Osteoblast (primary cell): ENCODE measurements around the gene RAB8B. TPM values are rescaled to one million over a fixed set of nuclear protein-coding genes. Genes with fewer than 3 reads are reported as not detected.

Experiments
- DNase-seq: peaks from one replicate; pipeline ENCODE4 v3.0.0; 2011; ENCODE audit warnings: low spot score, mixed read lengths; ENCODE audit not compliant: insufficient read length; ENCODE audit errors: missing footprints
- H2AFZ ChIP-seq: 2 replicates; pipeline ENCODE4 v1.6.0; 2011; ENCODE audit warnings: mild to moderate bottlenecking, low read length
- H3K27ac ChIP-seq: 2 replicates; pipeline ENCODE4 v1.5.1; 2011; ENCODE audit warnings: mild to moderate bottlenecking, low read depth, low read length, moderate library complexity
- H3K27me3 ChIP-seq: 2 replicates; pipeline ENCODE4 v1.6.0; 2012; ENCODE audit warnings: mild to moderate bottlenecking, control low read depth, inconsistent platforms, low read length, moderate library complexity; ENCODE audit not compliant: insufficient read depth
- H3K36me3 ChIP-seq: 2 replicates; pipeline ENCODE4 v1.5.1; 2011; ENCODE audit warnings: mild to moderate bottlenecking, low read length, control low read depth, moderate library complexity; ENCODE audit not compliant: insufficient read depth
- H3K4me1 ChIP-seq: 2 replicates; pipeline ENCODE4 v1.5.1; 2011; ENCODE audit warnings: mild to moderate bottlenecking, low read length, control low read depth, moderate library complexity; ENCODE audit not compliant: insufficient read depth
- H3K4me2 ChIP-seq: 2 replicates; pipeline ENCODE4 v1.6.0; 2011; ENCODE audit warnings: mild to moderate bottlenecking, low read length; ENCODE audit not compliant: insufficient read depth
- H3K4me3 ChIP-seq: fragments of 200-600 bp; sonication (generic); 3 replicates; pipeline ENCODE4 v1.5.1; 2012; ENCODE audit warnings: mild to moderate bottlenecking, low read length, inconsistent platforms; ENCODE audit not compliant: insufficient read depth
- H3K79me2 ChIP-seq: 2 replicates; pipeline ENCODE4 v1.6.0; 2012; ENCODE audit warnings: mild to moderate bottlenecking, low read length, control low read depth, inconsistent platforms; ENCODE audit not compliant: insufficient read depth
- H3K9me3 ChIP-seq: 2 replicates; pipeline ENCODE4 v1.5.1; 2011; ENCODE audit warnings: low read depth, low read length, control low read depth
- H4K20me1 ChIP-seq: 2 replicates; pipeline ENCODE4 v1.6.0; 2012; ENCODE audit warnings: mild to moderate bottlenecking, low read length, control low read depth; ENCODE audit not compliant: insufficient read depth
- total RNA-seq: library from RNA; depleted of rRNA; stranded (reverse); fragments of >200 nt; gene quantifications from 2 replicates; pipeline ENCODE4 v1.2.3, GENCODE V29; 2012
- TF ChIP-seq, protein P1 (sequence below): IDR thresholded peaks from 2 replicates; pipeline ENCODE4 v1.5.1; 2011; ENCODE audit warnings: mild to moderate bottlenecking, low read depth, low read length, moderate library complexity; ENCODE audit errors: extremely low read depth

Gene RAB8B
- total RNA-seq, 1 donor: 57.5 TPM

GRCh38 chr15:63151665-63152064 is 37.7 kb upstream of the RAB8B start:
- TF ChIP-seq, protein P1, sequence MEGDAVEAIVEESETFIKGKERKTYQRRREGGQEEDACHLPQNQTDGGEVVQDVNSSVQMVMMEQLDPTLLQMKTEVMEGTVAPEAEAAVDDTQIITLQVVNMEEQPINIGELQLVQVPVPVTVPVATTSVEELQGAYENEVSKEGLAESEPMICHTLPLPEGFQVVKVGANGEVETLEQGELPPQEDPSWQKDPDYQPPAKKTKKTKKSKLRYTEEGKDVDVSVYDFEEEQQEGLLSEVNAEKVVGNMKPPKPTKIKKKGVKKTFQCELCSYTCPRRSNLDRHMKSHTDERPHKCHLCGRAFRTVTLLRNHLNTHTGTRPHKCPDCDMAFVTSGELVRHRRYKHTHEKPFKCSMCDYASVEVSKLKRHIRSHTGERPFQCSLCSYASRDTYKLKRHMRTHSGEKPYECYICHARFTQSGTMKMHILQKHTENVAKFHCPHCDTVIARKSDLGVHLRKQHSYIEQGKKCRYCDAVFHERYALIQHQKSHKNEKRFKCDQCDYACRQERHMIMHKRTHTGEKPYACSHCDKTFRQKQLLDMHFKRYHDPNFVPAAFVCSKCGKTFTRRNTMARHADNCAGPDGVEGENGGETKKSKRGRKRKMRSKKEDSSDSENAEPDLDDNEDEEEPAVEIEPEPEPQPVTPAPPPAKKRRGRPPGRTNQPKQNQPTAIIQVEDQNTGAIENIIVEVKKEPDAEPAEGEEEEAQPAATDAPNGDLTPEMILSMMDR: no peak
- H3K79me2 ChIP-seq: peaks cover 32% of the 10 kb centered on the region
- no peaks in the 10 kb centered on the region for H3K9me3 ChIP-seq
- H3K36me3 ChIP-seq: peaks cover 70% of the 10 kb centered on the region
- no peak for DNase-seq
- no peak overlapping the region for H3K4me2 ChIP-seq
- no peak overlapping the region for H2AFZ ChIP-seq
- H3K27ac ChIP-seq: peak overlapping the region; percentile 4
- H3K4me1 ChIP-seq: peaks cover 24% of the 10 kb centered on the region
- peaks cover 3% of the 10 kb centered on the region for H4K20me1 ChIP-seq
- H3K27me3 ChIP-seq: no peaks in the 10 kb centered on the region
- no peak overlapping the region for H3K4me3 ChIP-seq

- H3K4me1 ChIP-seq: peaks cover 23% of the 10 kb centered on the region
- TF ChIP-seq, protein P1: no peak
- H3K4me2 ChIP-seq: peak overlapping the region; percentile 84
- no peaks in the 10 kb centered on the region for H3K9me3 ChIP-seq
- peak overlapping the region; percentile 83 for H3K4me3 ChIP-seq
- no peaks in the 10 kb centered on the region for H3K27me3 ChIP-seq
- H3K79me2 ChIP-seq: peaks cover 48% of the 10 kb centered on the region
- H4K20me1 ChIP-seq: peaks cover 3% of the 10 kb centered on the region
- peaks cover 41% of the 10 kb centered on the region for H3K36me3 ChIP-seq
- H3K27ac ChIP-seq: peak overlapping the region; percentile 82
- DNase-seq: no peak
- H2AFZ ChIP-seq: no peak overlapping the region
Measured at GRCh38 chr15:63155486-63155885, 33.9 kb upstream of the RAB8B start.

- peak overlapping the region; percentile 82 for H3K27ac ChIP-seq
- H3K79me2 ChIP-seq: peaks cover 48% of the 10 kb centered on the region
- TF ChIP-seq, protein P1: no peak
- H2AFZ ChIP-seq: no peak overlapping the region
- peak overlapping the region; percentile 84 for H3K4me2 ChIP-seq
- peaks cover 38% of the 10 kb centered on the region for H3K36me3 ChIP-seq
- peaks cover 23% of the 10 kb centered on the region for H3K4me1 ChIP-seq
- no peak for DNase-seq
- H4K20me1 ChIP-seq: peaks cover 3% of the 10 kb centered on the region
- peak overlapping the region; percentile 83 for H3K4me3 ChIP-seq
- no peaks in the 10 kb centered on the region for H3K27me3 ChIP-seq
- no peaks in the 10 kb centered on the region for H3K9me3 ChIP-seq
Measured at GRCh38 chr15:63156086-63156710, 33.2 kb upstream of the RAB8B start.

DNA sequence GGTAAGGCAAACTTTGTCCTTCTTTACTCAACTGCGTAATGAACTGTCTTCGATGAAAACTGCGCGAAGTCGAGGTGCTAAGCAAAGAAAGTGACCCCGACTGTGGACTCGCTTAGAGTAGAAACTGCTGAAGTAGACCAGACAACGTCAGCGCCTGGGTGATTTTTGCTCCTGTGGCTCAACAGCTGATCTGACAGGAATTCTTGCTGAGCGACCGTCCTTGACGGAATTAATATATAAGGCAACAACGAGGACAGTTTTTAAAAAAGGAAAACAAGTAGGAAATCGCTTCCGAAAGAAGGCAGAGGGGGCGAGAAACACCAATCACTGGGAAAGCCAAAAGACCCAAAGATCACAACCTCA is 32.7 kb upstream of the RAB8B start:
- peaks cover 33% of the 10 kb centered on the region for H3K36me3 ChIP-seq
- peaks cover 23% of the 10 kb centered on the region for H3K4me1 ChIP-seq
- peaks cover 3% of the 10 kb centered on the region for H4K20me1 ChIP-seq
- no peaks in the 10 kb centered on the region for H3K9me3 ChIP-seq
- H3K27me3 ChIP-seq: no peaks in the 10 kb centered on the region
- no peak overlapping the region for H2AFZ ChIP-seq
- peak overlapping the region; percentile 82 for H3K27ac ChIP-seq
- H3K79me2 ChIP-seq: peaks cover 48% of the 10 kb centered on the region
- TF ChIP-seq, protein P1: no peak
- DNase-seq: no peak
- H3K4me3 ChIP-seq: peak overlapping the region; percentile 83
- H3K4me2 ChIP-seq: peak overlapping the region; percentile 84
